ENCODE data around the gene SLC24A4. TPM values are rescaled to one million over a fixed set of nuclear protein-coding genes. Genes with fewer than 3 reads are reported as not detected.

The SLC24A4 gene
- total and polyA plus RNA-seq, 2 of the 4 experiments (the other 2 are of a cell fraction): not detected

GRCh38 chr14:92435154-92435553, 112.2 kb downstream of the SLC24A4 start:
- Histone ChIP-seq H3K36me3 (ENCODE audit: control insufficient read depth, insufficient read depth, low read length) (no peaks in the 10 kb centered on the region), H3K9me1 (ENCODE audit: insufficient read depth, low read length) (peaks cover 5% of the 10 kb centered on the region; the same call in 1 of the 2 replicates), H4K5ac (ENCODE audit: low read depth, low read length) (no peak overlapping the region), H3K23ac (ENCODE audit: low read depth, low read length) (no peak overlapping the region), H4K91ac (ENCODE audit: insufficient read depth, low read depth, low read length) (no peak overlapping the region), H2AK5ac (ENCODE audit: low read depth, low read length) (no peak overlapping the region), H3K9ac (ENCODE audit: low read depth, low read length) (no peak overlapping the region), H3K27ac (ENCODE audit: insufficient read depth, low read length) (no peak overlapping the region), H4K8ac (ENCODE audit: low read depth in 2 of 2, low read length in 2 of 2) (no peak overlapping the region), H3K4ac (ENCODE audit: low read depth, low read length) (no peak overlapping the region), H3K14ac (replicated peaks; ENCODE audit: low read depth, low read length) (no peak overlapping the region), H3K4me1 (ENCODE audit: control insufficient read depth, insufficient read depth, low read length) (no peaks in the 10 kb centered on the region), H3K27me3 (ENCODE audit: control insufficient read depth, insufficient read depth, low read length) (peaks cover 34% of the 10 kb centered on the region), H2BK15ac (ENCODE audit: low read depth, low read length) (no peak overlapping the region), H2BK5ac (ENCODE audit: low read depth, low read length, poor library complexity, severe bottlenecking) (no peak overlapping the region), H3K4me3 (ENCODE audit: insufficient read depth, low read depth, low read length) (no peak overlapping the region), H3K4me2 (ENCODE audit: low read depth, low read length) (no peak overlapping the region), H2AK9ac (replicated peaks; ENCODE audit: low read depth, low read length, poor library complexity) (no peak overlapping the region), H3K79me1 (ENCODE audit: low read depth in 1 of 2, low read length in 2 of 2) (no peaks in the 10 kb centered on the region), H2BK120ac (ENCODE audit: low read depth, low read length) (no peak overlapping the region), H2BK20ac (ENCODE audit: low read depth, low read length) (no peak overlapping the region), H3K56ac (ENCODE audit: extremely low read depth, insufficient read depth, low read length) (no peak overlapping the region), H3K9me3 (ENCODE audit: control insufficient read depth, insufficient read depth, low read length) (peaks cover 6% of the 10 kb centered on the region), H4K20me1 (ENCODE audit: insufficient read depth, low read length) (no peaks in the 10 kb centered on the region), H2AFZ (replicated peaks; ENCODE audit: low read length, poor library complexity) (no peak overlapping the region), H3K18ac (ENCODE audit: low read depth, low read length) (no peak overlapping the region)
- ChIA-PET CTCF (no interaction called here), POLR2A (ENCODE audit: unreplicated experiment) (no interaction called here)
- in situ Hi-C loops (cut with MboI; ENCODE audit: low sequenced_read_pairs) (no loop called here), dilution Hi-C loops (cut with HindIII; ENCODE audit: low sequenced_read_pairs, unreplicated experiment) (no loop called here), intact Hi-C loops (cut with micrococcal nuclease) (no loop called here)
- ATAC-seq (ENCODE audit: low read depth) (no peak), DNase-seq (no peak)
- no peak for TF ChIP-seq RFX5 (IDR thresholded peaks at IDR 0.05; ENCODE audit: low read depth, low read length)
- no peak for TF ChIP-seq POLR2A (IDR thresholded peaks at IDR 0.05; ENCODE audit: low read depth, low read length)
- no peak for TF ChIP-seq USF2 (IDR thresholded peaks at IDR 0.05; ENCODE audit: low read depth, low read length)
- no peak for TF ChIP-seq ELK1 (IDR thresholded peaks at IDR 0.05; ENCODE audit: borderline replicate concordance, low read depth, low read length)
- no TSS peak for BruUV-seq (replicated peaks)

Measured in IMR-90 (cell line).